ENCODE data around the gene PARD3. TPM values are rescaled to one million over a fixed set of nuclear protein-coding genes. Genes with fewer than 3 reads are reported as not detected.

Gene PARD3
- total and polyA plus RNA-seq, 10 of the 15 experiments (the other 5 are each of a cell fraction or from before 2014, with no cell fraction given), result 2.6 to 43.1 (median 13.9) TPM

DNA sequence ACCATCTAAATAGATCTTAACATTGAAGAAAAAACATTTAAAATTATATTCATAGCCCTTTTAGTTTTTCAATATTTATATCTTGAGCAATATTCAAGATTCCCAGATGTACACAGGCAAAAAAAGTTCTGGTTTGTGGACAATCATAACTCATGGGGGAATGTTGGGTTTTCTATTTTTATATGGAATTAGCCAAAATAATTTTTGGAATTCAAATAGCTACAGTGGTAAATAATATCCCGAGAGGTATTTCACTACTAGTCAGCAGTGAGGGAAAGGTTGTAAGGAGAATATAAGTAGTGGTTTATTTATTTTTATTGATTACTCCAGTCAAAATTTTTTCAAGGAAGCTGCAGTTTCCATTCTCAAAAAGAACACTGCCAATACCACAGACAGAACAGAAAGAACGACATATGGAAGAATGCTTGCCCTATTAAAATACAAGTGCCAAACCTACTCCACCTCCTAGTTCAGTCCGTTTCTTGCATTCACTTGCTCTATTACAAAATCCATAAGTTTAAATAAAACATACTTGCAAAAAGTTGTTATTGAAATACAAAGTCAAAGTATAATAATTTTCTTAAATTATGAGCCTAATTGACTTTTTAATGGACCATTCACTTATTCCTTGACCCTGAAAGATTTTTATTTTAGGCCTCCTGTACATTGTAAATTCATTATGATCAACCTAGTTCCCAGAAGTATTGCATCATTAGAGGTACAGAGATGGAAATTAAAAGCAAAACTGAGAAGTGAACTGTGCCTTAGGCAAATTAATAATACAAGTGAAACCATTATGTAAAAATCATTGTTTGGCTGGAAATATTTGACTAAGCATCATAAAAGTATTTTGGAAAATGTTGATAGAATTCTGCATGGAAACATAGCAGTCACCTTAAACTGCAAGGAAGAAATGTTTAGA is 533.2 kb downstream of the PARD3 start:
- SMC1A ChIA-PET (ENCODE audit: uncharacterized antibody, unreplicated experiment), result interaction anchor here (1.8 to 1.9 kb wide), 2 partner anchors 16 to 61 kb away, joined by 4 to 7 read pairs; no protein-coding TSS in a partner anchor
- H3K9ac ChIP-seq (ENCODE audit: control insufficient read depth, insufficient read depth, low read length), result no peak overlapping the region
- RAD21 ChIA-PET (ENCODE audit: unreplicated experiment), result no interaction called here
- H3K36me3 ChIP-seq (ENCODE audit: control insufficient read depth in 2 of 2, insufficient read depth in 2 of 2, low read length in 1 of 2), result no peaks in the 10 kb centered on the region
- POLR2A ChIA-PET, result no interaction called here
- in situ Hi-C loops (cut with MboI) (no loop called here), intact Hi-C loops (cut with micrococcal nuclease; ENCODE audit: unreplicated experiment) (no loop called here)
- no TSS peak for BruUV-seq (replicated peaks)
- no peak overlapping the region for H3K4me3 ChIP-seq
- no peak overlapping the region for H2AFZ ChIP-seq (ENCODE audit: control insufficient read depth, low read depth, low read length)
- H3K9me3 ChIP-seq (replicated peaks; ENCODE audit: control insufficient read depth, insufficient read depth, low read length), result no peaks in the 10 kb centered on the region
- TF ChIP-seq TARDBP (IDR thresholded peaks at IDR 0.05; ENCODE audit: borderline replicate concordance) (no peak), MTA2 (IDR thresholded peaks at IDR 0.05; ENCODE audit: low read depth) (peak; percentile 15; the same call in 1 of the 2 replicates), CEBPB (IDR thresholded peaks at IDR 0.05; ENCODE audit: borderline replicate concordance in 1 of 2, low read depth in 2 of 2, low read length in 2 of 2) (peak in 1 of 2 experiments; percentile 51; a peak in 1 of 4 replicates), ATF7 (IDR thresholded peaks at IDR 0.05; ENCODE audit: low read depth) (peak; percentile 80), NFYB (IDR thresholded peaks at IDR 0.05; ENCODE audit: insufficient read depth, low read depth, low read length) (no peak)
- FAIRE-seq, result no peak
- peak; percentile 66 for ATAC-seq
- no peaks in the 10 kb centered on the region for H3K27me3 ChIP-seq (replicated peaks in 1 of 2; ENCODE audit: control insufficient read depth in 2 of 2, insufficient read depth in 2 of 2, low read length in 1 of 2)
- CTCF ChIA-PET, result interaction anchor here (0.9 to 1.5 kb wide), 3 partner anchors 9 to 45 kb away, joined by 3 to 4 read pairs (median 3); no protein-coding TSS in a partner anchor
- no peaks in the 10 kb centered on the region for H4K20me1 ChIP-seq (ENCODE audit: control insufficient read depth, insufficient read depth)
- DNase-seq (ENCODE audit: low read depth, low spot score), result no peak
- H3K79me2 ChIP-seq (ENCODE audit: control insufficient read depth, insufficient read depth, low read length), result no peaks in the 10 kb centered on the region
- H3K4me1 ChIP-seq (ENCODE audit: control insufficient read depth, insufficient read depth, low read length), result no peaks in the 10 kb centered on the region
- H3K27ac ChIP-seq (ENCODE audit: control insufficient read depth, insufficient read depth), result no peak overlapping the region
- H3K4me2 ChIP-seq (ENCODE audit: control insufficient read depth, insufficient read depth), result no peak overlapping the region
- WGBS (ENCODE audit: insufficient coverage, insufficient replicate concordance, low lambda C conversion rate, missing lambda C conversion rate), result 47% methylated on average over 3 of the region's 3 CpGs

Data from GM12878 (cell line).